ENCODE measurements around the gene POP4. TPM values are rescaled to one million over a fixed set of nuclear protein-coding genes. Genes with fewer than 3 reads are reported as not detected.

POP4 gene
- total and polyA plus RNA-seq, 2 of the 4 experiments (the other 2 are of a cell fraction): 65.1 to 87.2 TPM

- Histone ChIP-seq H3K14ac (replicated peaks; ENCODE audit: low read depth, low read length) (no peak overlapping the region), H2AFZ (replicated peaks; ENCODE audit: low read length, poor library complexity) (no peak overlapping the region), H2BK120ac (ENCODE audit: low read depth, low read length) (no peak overlapping the region), H3K23ac (ENCODE audit: low read depth, low read length) (no peak overlapping the region), H3K4me2 (ENCODE audit: low read depth, low read length) (no peak overlapping the region), H2BK20ac (ENCODE audit: low read depth, low read length) (no peak overlapping the region), H2BK5ac (ENCODE audit: low read depth, low read length, poor library complexity, severe bottlenecking) (no peak overlapping the region), H2BK15ac (ENCODE audit: low read depth, low read length) (no peak overlapping the region), H3K4ac (ENCODE audit: low read depth, low read length) (no peak overlapping the region), H3K9ac (ENCODE audit: low read depth, low read length) (no peak overlapping the region), H3K36me3 (ENCODE audit: control insufficient read depth, insufficient read depth, low read length) (no peaks in the 10 kb centered on the region), H3K9me3 (ENCODE audit: control insufficient read depth, insufficient read depth, low read length) (no peaks in the 10 kb centered on the region), H4K8ac (ENCODE audit: low read depth in 2 of 2, low read length in 2 of 2) (no peak overlapping the region), H3K27ac (ENCODE audit: insufficient read depth, low read length) (no peak overlapping the region), H3K9me1 (ENCODE audit: insufficient read depth, low read length) (no peaks in the 10 kb centered on the region), H4K5ac (ENCODE audit: low read depth, low read length) (no peak overlapping the region), H4K20me1 (ENCODE audit: insufficient read depth, low read length) (no peaks in the 10 kb centered on the region), H3K27me3 (ENCODE audit: control insufficient read depth, insufficient read depth, low read length) (no peaks in the 10 kb centered on the region), H2AK5ac (ENCODE audit: low read depth, low read length) (no peak overlapping the region), H3K4me3 (ENCODE audit: insufficient read depth, low read depth, low read length) (no peak overlapping the region), H4K91ac (ENCODE audit: insufficient read depth, low read depth, low read length) (no peak overlapping the region), H3K4me1 (ENCODE audit: control insufficient read depth, insufficient read depth, low read length) (no peaks in the 10 kb centered on the region), H3K18ac (ENCODE audit: low read depth, low read length) (no peak overlapping the region), H3K79me1 (ENCODE audit: low read depth in 1 of 2, low read length in 2 of 2) (no peaks in the 10 kb centered on the region), H2AK9ac (replicated peaks; ENCODE audit: low read depth, low read length, poor library complexity) (no peak overlapping the region), H3K56ac (ENCODE audit: extremely low read depth, insufficient read depth, low read length) (no peak overlapping the region)
- BruUV-seq (replicated peaks): no TSS peak
- DNase-seq: no peak
- intact Hi-C loops (cut with micrococcal nuclease): no loop called here
- in situ Hi-C loops (cut with MboI; ENCODE audit: low sequenced_read_pairs): no loop called here
- ATAC-seq (ENCODE audit: low read depth): no peak
- ChIA-PET CTCF (no interaction called here), POLR2A (ENCODE audit: unreplicated experiment) (no interaction called here)
- 85% methylated on average over 7 of the region's 19 CpGs; no CpG with 5 or more reads in 1 of the 2 experiments for WGBS, 2 experiments (ENCODE audit: extremely low coverage in 2 of 2, insufficient read length in 1 of 2)
- TF ChIP-seq MAZ (IDR thresholded peaks at IDR 0.05; ENCODE audit: borderline replicate concordance, low read depth, low read length) (no peak), SMC3 (IDR thresholded peaks at IDR 0.05; ENCODE audit: low read depth, low read length) (no peak), POLR2A (IDR thresholded peaks at IDR 0.05; ENCODE audit: low read depth, low read length) (no peak)
- dilution Hi-C loops (cut with HindIII; ENCODE audit: low sequenced_read_pairs, unreplicated experiment): no loop called here
These were observed 40.9 kb upstream of the POP4 start for GRCh38 chr19:29565171-29565570.
